ENCODE measurements around the gene SLA2.

Gene SLA2

DNA sequence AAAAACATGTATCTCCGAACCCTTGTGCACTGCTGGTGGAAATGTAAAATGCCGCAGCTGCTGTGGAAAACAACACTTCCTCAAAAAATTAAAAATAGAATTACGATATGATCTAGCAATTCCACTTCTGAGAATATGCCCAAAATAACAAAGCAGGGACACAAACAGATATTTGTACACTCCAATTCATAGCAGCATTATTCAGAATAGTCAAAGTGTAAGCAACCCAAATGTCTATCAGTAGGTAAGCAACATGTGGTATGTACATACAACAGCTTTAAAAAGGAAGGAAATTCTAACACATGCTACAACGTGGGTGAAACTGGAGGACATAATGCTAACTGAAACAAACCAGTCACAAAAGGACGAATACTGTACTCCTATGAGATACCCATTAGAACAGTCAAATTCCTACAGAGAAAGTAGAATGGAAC is 46.1 kb downstream of the SLA2 start:
- H3K79me2 ChIP-seq (ENCODE audit: insufficient read depth, low read length), result no peaks in the 10 kb centered on the region
- ATAC-seq (ENCODE audit: insufficient read depth, low read depth) (no peak), DNase-seq (no peak)
- no peaks in the 10 kb centered on the region for H3K27me3 ChIP-seq (ENCODE audit: insufficient read depth, low read length, poor library complexity)
- TF ChIP-seq EZH2 (IDR thresholded peaks at IDR 0.05; ENCODE audit: borderline replicate concordance, low read depth, low read length, severe bottlenecking), result no peak
- TF ChIP-seq, protein P1, sequence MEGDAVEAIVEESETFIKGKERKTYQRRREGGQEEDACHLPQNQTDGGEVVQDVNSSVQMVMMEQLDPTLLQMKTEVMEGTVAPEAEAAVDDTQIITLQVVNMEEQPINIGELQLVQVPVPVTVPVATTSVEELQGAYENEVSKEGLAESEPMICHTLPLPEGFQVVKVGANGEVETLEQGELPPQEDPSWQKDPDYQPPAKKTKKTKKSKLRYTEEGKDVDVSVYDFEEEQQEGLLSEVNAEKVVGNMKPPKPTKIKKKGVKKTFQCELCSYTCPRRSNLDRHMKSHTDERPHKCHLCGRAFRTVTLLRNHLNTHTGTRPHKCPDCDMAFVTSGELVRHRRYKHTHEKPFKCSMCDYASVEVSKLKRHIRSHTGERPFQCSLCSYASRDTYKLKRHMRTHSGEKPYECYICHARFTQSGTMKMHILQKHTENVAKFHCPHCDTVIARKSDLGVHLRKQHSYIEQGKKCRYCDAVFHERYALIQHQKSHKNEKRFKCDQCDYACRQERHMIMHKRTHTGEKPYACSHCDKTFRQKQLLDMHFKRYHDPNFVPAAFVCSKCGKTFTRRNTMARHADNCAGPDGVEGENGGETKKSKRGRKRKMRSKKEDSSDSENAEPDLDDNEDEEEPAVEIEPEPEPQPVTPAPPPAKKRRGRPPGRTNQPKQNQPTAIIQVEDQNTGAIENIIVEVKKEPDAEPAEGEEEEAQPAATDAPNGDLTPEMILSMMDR (IDR thresholded peaks at IDR 0.05; ENCODE audit: borderline replicate concordance, extremely low read depth, low read length, poor library complexity, severe bottlenecking), result no peak
- H2AFZ ChIP-seq (ENCODE audit: low read depth, low read length), result no peak overlapping the region
- no peak overlapping the region for H3K4me2 ChIP-seq (ENCODE audit: insufficient read depth, low read length)
- H3K36me3 ChIP-seq (ENCODE audit: insufficient read depth, low read length), result no peaks in the 10 kb centered on the region
- no peak overlapping the region for H3K27ac ChIP-seq (ENCODE audit: low read length)
- H3K9ac ChIP-seq (ENCODE audit: low read depth, low read length), result no peak overlapping the region
- no peaks in the 10 kb centered on the region for H3K9me3 ChIP-seq (ENCODE audit: insufficient read depth, low read length, severe bottlenecking)
- H3K4me3 ChIP-seq (ENCODE audit: low read depth in 1 of 2, low read length in 2 of 2), result no peak overlapping the region
- peaks cover 21% of the 10 kb centered on the region for H3K4me1 ChIP-seq (ENCODE audit: insufficient read depth, low read length)
- no peaks in the 10 kb centered on the region for H4K20me1 ChIP-seq (ENCODE audit: insufficient read depth, low read length)

DNA sequence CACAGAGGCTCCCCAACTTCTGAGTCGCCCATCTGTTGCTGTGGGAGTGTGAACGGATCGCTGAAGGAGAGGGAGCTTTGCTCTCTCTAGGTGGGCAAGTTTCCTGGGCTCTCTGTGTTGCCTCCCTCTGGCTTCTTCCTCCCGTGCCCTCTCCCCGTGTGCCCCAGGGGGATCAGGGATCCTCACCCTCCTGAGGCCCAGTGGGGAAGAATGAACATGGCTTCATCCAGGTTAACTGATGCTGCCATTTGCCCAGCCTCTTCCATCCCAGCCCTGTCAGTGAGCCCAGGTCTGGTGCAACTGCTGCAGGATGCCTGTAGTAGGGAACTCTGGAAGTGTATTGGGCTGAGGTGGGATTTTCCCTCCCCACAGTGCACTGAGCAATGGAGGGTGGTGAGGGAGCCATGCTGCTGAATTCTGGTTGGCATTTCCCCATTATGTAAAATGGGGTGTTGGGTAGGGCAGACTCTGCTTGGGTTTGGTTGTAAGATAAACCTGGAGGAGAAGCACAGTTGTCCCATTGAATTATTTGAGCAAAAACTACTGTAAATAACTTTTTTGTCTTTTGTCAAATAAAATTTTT is 52.6 kb downstream of the SLA2 start:
- Histone ChIP-seq H3K4me3 (ENCODE audit: low read depth in 1 of 2, low read length in 2 of 2) (no peak overlapping the region), H3K27me3 (ENCODE audit: insufficient read depth, low read length, poor library complexity) (no peaks in the 10 kb centered on the region), H4K20me1 (ENCODE audit: insufficient read depth, low read length) (peaks cover 24% of the 10 kb centered on the region), H2AFZ (ENCODE audit: low read depth, low read length) (no peak overlapping the region), H3K79me2 (ENCODE audit: insufficient read depth, low read length) (peaks cover 3% of the 10 kb centered on the region; the same call in 1 of the 2 replicates), H3K4me1 (ENCODE audit: insufficient read depth, low read length) (peaks cover 27% of the 10 kb centered on the region), H3K4me2 (ENCODE audit: insufficient read depth, low read length) (no peak overlapping the region), H3K27ac (ENCODE audit: low read length) (no peak overlapping the region), H3K9me3 (ENCODE audit: insufficient read depth, low read length, severe bottlenecking) (no peaks in the 10 kb centered on the region), H3K9ac (ENCODE audit: low read depth, low read length) (no peak overlapping the region), H3K36me3 (ENCODE audit: insufficient read depth, low read length) (peaks cover 54% of the 10 kb centered on the region)
- DNase-seq (no peak), ATAC-seq (ENCODE audit: insufficient read depth, low read depth) (no peak)
- TF ChIP-seq, protein P1 (IDR thresholded peaks at IDR 0.05; ENCODE audit: borderline replicate concordance, extremely low read depth, low read length, poor library complexity, severe bottlenecking), result no peak
- no peak for TF ChIP-seq EZH2 (IDR thresholded peaks at IDR 0.05; ENCODE audit: borderline replicate concordance, low read depth, low read length, severe bottlenecking)

DNA sequence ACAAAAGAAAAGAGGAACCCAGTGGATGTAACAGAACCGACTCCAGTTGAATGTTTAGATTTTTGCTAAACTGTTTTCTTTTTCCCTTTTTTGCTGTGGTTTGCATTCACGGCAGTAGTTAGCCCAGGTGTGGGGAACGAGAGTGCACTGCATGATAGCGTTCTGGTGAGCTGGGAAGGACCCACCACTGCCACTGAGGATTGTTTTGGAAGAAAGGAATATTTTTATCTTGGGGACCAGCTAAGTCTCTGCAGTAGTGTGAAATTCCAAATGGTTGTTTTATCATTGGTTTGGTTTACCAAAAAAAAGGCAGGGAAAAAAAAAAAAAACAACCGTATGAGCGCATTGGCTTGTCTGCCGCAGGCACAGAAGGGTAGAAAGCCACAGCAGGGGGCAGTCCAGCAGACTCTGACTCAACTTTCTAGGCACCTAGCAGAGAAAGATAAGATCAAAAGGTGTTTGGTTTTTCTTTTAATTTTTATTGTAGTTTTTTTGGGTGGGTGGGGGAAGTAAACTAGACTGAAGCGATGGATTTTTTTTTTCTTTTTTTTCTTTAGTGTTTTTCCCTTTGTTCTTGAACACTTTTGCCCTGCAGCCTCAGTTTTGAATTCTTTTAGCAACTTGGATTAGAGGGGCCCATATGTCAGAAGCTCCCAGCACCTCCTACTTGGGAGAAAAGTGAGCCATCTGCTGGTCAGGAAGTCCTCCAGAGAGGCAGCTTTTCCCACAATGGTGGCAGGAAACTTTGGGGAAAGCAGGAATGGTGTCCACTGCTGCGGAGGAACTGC is 53.9 kb downstream of the SLA2 start:
- H3K4me1 ChIP-seq (ENCODE audit: insufficient read depth, low read length), result peaks cover 27% of the 10 kb centered on the region
- H3K79me2 ChIP-seq (ENCODE audit: insufficient read depth, low read length), result peaks cover 8% of the 10 kb centered on the region; the same call in 1 of the 2 replicates
- H3K9me3 ChIP-seq (ENCODE audit: insufficient read depth, low read length, severe bottlenecking), result no peaks in the 10 kb centered on the region
- DNase-seq, result peak; percentile 78
- no peak overlapping the region for H2AFZ ChIP-seq (ENCODE audit: low read depth, low read length)
- ATAC-seq (ENCODE audit: insufficient read depth, low read depth), result peak; percentile 67
- TF ChIP-seq, protein P1 (IDR thresholded peaks at IDR 0.05; ENCODE audit: borderline replicate concordance, extremely low read depth, low read length, poor library complexity, severe bottlenecking), result peak; percentile 45
- no peak for TF ChIP-seq EZH2 (IDR thresholded peaks at IDR 0.05; ENCODE audit: borderline replicate concordance, low read depth, low read length, severe bottlenecking)
- H3K27ac ChIP-seq (ENCODE audit: low read length), result peak overlapping the region; percentile 3; the same call in 1 of the 2 replicates
- no peak overlapping the region for H3K4me3 ChIP-seq (ENCODE audit: low read depth in 1 of 2, low read length in 2 of 2)
- no peaks in the 10 kb centered on the region for H3K27me3 ChIP-seq (ENCODE audit: insufficient read depth, low read length, poor library complexity)
- H3K36me3 ChIP-seq (ENCODE audit: insufficient read depth, low read length), result peaks cover 67% of the 10 kb centered on the region
- H3K4me2 ChIP-seq (ENCODE audit: insufficient read depth, low read length), result no peak overlapping the region
- peaks cover 30% of the 10 kb centered on the region for H4K20me1 ChIP-seq (ENCODE audit: insufficient read depth, low read length)
- H3K9ac ChIP-seq (ENCODE audit: low read depth, low read length), result no peak overlapping the region

Measured in DND-41 (cell line).